ENCODE measurements around the gene SMAD2.

- TF ChIP-seq RARB (CRISPR knock-in tag; IDR thresholded peaks at IDR 0.05) (no peak), BACH2 (CRISPR knock-in tag; IDR thresholded peaks at IDR 0.05; ENCODE audit: borderline replicate concordance) (no peak), ZNF70 (CRISPR knock-in tag; IDR thresholded peaks at IDR 0.05) (no peak), TSHZ2 (CRISPR knock-in tag; IDR thresholded peaks at IDR 0.05) (no peak), ARNTL (CRISPR knock-in tag; IDR thresholded peaks at IDR 0.05; ENCODE audit: borderline replicate concordance, low read depth) (no peak), PATZ1 (CRISPR knock-in tag; IDR thresholded peaks at IDR 0.05; ENCODE audit: borderline replicate concordance) (no peak)
Observed at GRCh38 chr18:47817017-47817794, 113.3 kb downstream of the SMAD2 start.

Data from SK-N-SH treated with all-trans-retinoic acid at 6 μM for 48 hours (cell line).